Activated naive CD4-positive, alpha-beta T cell treated with anti-CD3 and anti-CD28 coated beads for 36 hours (primary cell): ENCODE results near the gene MDC1. TPM values are rescaled to one million over a fixed set of nuclear protein-coding genes. Genes with fewer than 3 reads are reported as not detected.
A peak's percentile ranks its signal among the peaks of the same experiment; 100 is the strongest.
"Not testable (repeated sequence)": the region's sequence is repeated elsewhere in the genome, so short reads cannot be mapped to it uniquely, and the experiment has no call there.

Source experiments
- CTCF ChIA-PET: fragments of 350-600 bp; sonication (Branson Sonifier 250); formaldehyde crosslinking; loops from one replicate; lab custom pipeline; 2021; ENCODE audit warnings: antibody characterized with exemption; lab: Charles Lee
- DNase-seq: peaks from one replicate; pipeline ENCODE4 v3.0.0-alpha.2; 2020
- H3K27ac Mint-ChIP-seq: one replicate; pipeline ENCODE4 v1.8.0; 2021; ENCODE audit warnings: mild to moderate bottlenecking, mixed read lengths
- H3K27me3 Mint-ChIP-seq: one replicate; pipeline ENCODE4 v1.8.0; 2021; ENCODE audit warnings: low read depth, mixed read lengths
- H3K36me3 Mint-ChIP-seq: one replicate; pipeline ENCODE4 v1.8.0; 2021; ENCODE audit warnings: low read depth, mixed read lengths
- H3K4me1 Mint-ChIP-seq: one replicate; pipeline ENCODE4 v1.8.0; 2021; ENCODE audit warnings: low read depth, mixed read lengths
- H3K4me3 Mint-ChIP-seq: one replicate; pipeline ENCODE4 v1.8.0; 2021; ENCODE audit warnings: mild to moderate bottlenecking, moderate library complexity, mixed read lengths
- H3K9me3 Mint-ChIP-seq: one replicate; pipeline ENCODE4 v1.8.0; 2021; ENCODE audit warnings: mixed read lengths
- intact Hi-C: fragments of 100-400 bp; cut with micrococcal nuclease; formaldehyde crosslinking; loops from one replicate; pipeline ENCODE4 v1.15.1; 2023
- total RNA-seq, 2 experiments: library from RNA; stranded (reverse); gene quantifications; one replicate each; pipeline ENCODE4 v1.2.3, GENCODE V29; 2021

Gene MDC1
- total RNA-seq, 2 experiments from 2014 or later = 84.1 to 84.8 TPM

DNA sequence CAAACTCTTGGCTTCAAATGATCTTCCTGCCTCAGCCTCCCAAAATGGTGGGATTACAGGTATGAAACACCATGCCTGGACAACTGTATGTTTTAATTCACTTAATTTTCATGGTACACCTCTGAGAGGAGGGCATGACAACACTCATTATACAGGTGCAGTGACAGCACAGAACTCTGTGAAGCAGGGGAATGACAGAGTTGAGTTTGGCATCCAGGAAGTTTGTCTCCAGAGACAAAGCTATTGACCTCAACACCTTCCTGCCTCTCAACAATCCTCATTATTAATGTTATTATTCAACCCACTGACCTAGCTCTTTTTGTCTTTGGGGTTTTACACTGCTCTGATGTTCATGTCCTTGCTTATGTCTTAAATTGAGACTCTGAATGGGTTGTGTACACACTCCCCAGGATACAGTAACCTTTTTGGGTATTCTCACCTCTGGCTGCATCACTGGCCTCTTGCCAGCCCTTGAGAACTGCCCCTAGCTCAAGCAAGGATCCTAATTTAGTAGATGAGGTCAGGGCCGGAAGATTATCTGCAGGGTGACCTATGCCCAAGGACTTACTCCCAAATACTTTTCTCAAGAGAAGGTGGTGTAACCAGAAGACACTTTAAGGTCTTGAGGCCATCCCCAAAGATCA, 40.3 kb upstream of the MDC1 start:
- Mint-ChIP-seq H3K4me1 (peaks cover 22% of the 10 kb centered on the region), H3K27ac (no peak overlapping the region), H3K27me3 (no peaks in the 10 kb centered on the region), H3K4me3 (no peak overlapping the region), H3K36me3 (no peaks in the 10 kb centered on the region), H3K9me3 (no peaks in the 10 kb centered on the region)
- CTCF ChIA-PET = interaction anchor here (0.8 kb wide), 1 partner anchor 72 kb away, joined by 3 read pairs; no protein-coding TSS in a partner anchor
- intact Hi-C loops = no loop called here
- no peak for DNase-seq

DNA sequence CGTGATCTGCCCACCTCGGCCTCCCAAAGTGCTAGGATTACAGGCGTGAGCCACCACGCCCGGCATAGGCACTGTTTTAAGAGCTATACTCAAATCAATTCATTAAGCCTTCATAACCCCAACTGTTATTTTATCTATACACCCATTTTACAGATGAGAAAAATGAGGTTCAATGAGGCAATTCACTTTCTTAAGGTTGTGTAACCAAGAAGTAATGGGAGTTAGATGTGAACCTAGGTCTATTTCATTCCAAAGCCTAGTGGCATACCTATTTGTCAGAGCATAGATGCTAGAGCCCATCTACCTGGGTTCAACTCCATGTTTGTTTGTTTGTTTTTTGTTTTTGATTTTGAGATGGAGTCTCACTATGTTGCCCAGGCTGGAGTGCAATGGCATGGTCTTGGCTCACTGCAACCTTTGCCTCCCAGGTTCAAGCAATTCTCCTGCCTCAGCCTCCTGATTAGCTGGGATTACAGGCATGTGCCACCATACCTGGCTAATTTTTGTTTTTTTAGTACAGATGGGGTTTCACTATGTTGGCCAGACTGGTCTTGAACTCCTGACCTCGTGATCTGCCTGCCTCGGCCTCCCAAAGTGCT, 39.4 kb upstream of the MDC1 start:
- H3K9me3 Mint-ChIP-seq, H3K4me3 Mint-ChIP-seq, H3K27me3 Mint-ChIP-seq, H3K36me3 Mint-ChIP-seq, DNase-seq, CTCF ChIA-PET, H3K27ac Mint-ChIP-seq, intact Hi-C loops: not testable (repeated sequence)
- peaks cover 16% of the 10 kb centered on the region for H3K4me1 Mint-ChIP-seq

DNA sequence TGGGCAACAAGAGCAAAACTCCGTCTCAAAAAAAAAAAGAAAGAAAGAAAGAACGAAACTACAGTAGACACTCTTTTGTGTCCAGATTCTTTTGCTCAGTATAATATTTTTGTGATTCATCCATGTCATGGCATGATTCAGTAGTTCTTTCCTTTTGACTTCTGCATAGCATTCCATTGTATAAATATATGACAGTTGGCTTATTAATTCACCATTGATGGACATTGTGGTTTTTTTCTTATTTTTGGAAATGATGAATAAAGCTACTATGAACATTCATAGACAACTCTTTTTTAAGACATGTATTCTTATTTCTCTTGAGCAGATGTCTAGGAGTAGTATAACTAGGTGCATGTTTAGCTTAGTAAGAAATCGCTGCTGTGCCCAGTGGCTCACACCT, 37.5 kb upstream of the MDC1 start:
- CTCF ChIA-PET = no interaction called here
- H3K36me3 Mint-ChIP-seq = no peaks in the 10 kb centered on the region
- peaks cover 11% of the 10 kb centered on the region for H3K4me1 Mint-ChIP-seq
- H3K4me3 Mint-ChIP-seq = no peak overlapping the region
- DNase-seq = no peak
- H3K27ac Mint-ChIP-seq = no peak overlapping the region
- intact Hi-C loops = no loop called here
- no peaks in the 10 kb centered on the region for H3K9me3 Mint-ChIP-seq
- no peaks in the 10 kb centered on the region for H3K27me3 Mint-ChIP-seq

DNA sequence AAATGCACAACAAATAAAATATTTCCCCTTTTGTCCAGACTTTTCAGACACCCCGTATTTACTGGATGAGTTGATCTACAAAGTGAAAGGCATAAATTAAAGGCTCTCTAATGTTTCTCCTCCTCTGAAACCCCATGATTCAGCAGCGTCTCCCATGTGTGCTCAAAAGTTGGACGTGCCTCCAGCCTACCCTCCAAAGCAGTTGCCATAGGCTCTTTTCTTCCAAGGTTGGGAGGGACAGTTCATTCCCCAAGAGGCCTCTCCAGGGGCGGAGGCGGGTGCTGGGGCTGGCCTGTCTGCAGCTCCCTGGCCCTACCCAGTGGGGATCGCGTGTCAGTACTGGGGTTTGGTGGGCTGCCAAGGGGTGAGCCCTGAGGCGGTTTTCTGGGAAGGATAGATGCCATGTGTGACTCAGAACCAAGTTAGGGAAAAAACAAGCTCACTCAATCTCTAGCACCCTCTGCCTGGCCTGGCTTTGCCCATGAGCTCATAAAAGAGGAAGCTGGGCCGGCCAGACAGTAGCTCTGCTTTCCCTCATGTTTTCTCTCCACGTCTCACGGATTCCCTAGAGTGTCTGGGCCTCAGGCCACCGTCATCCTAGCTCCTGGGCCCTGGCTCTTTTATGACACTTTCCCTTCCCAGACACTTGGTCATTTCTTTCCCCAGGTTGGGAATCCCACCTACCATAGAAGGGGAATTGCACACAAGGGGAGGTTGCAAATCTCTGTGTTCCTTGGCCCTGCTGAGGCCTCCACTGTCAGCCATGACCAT, 35.3 kb upstream of the MDC1 start:
- Mint-ChIP-seq H3K36me3 (no peaks in the 10 kb centered on the region), H3K27me3 (no peaks in the 10 kb centered on the region), H3K27ac (no peak overlapping the region), H3K4me1 (peaks cover 17% of the 10 kb centered on the region), H3K9me3 (no peaks in the 10 kb centered on the region), H3K4me3 (no peak overlapping the region)
- no peak for DNase-seq
- intact Hi-C loops = no loop called here
- CTCF ChIA-PET = interaction anchor here (0.6 kb wide), 1 partner anchor 48 kb away, joined by 3 read pairs; no protein-coding TSS in a partner anchor

DNA sequence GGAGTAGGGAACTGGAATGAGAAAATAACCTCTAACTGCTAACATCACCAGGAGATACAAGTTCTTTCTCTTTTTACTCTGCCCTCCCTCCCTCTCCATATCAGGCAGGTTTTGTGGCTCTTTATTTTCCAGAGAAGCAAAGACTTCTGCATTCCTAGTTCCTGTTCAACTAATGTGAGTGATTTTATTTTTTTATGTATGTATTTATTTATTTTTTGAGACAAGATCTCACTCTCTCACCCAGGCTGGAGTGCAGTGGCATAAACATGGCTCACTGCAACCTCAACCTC, 33.2 kb upstream of the MDC1 start:
- DNase-seq = no peak
- intact Hi-C loops = no loop called here
- no peak overlapping the region for H3K27ac Mint-ChIP-seq
- H3K4me1 Mint-ChIP-seq = peaks cover 22% of the 10 kb centered on the region
- H3K9me3 Mint-ChIP-seq = no peaks in the 10 kb centered on the region
- CTCF ChIA-PET = interaction anchor here (0.7 to 1.3 kb wide), 3 partner anchors 43 to 79 kb away, joined by 3 to 7 read pairs (median 4); no protein-coding TSS in a partner anchor
- H3K27me3 Mint-ChIP-seq = no peaks in the 10 kb centered on the region
- no peaks in the 10 kb centered on the region for H3K36me3 Mint-ChIP-seq
- H3K4me3 Mint-ChIP-seq = no peak overlapping the region

DNA sequence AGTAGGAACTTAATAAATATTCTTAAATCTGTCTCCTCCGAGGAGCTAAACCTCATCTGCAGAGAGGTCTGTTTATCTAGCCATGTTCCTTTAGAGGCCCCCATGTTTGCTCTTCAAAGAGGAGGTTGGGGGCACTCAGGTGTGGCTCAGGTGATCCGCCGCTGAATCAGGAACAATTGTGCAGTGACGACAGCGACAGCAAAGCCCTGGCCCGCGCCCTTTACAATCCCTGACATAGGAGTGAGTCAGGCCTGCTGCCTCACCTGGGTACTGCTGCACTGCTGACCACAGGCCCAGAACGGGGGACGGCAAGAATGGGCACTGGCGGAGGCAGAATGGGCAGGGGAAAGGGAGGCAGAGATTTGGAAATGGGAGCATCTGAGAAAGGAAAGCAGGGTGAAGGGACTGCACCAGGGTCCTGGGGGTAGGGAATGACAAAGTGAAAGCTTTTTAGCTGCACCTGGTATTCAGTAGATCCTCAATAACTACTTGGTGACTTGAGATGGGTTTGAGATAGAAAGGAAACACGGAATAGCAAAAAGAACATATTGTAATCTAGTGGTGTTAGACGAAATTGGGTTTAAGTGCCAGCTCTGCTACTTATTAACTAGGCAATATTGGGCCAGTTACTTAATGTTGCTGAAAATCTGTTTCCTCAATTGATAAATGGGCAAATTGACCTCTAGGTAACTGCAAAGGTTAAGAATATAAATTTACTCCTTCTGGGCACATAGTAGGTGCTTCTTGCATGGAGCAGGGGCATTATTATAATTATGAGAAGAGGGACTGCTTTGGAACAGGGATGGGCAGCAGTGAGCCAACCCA, 32.7 kb upstream of the MDC1 start:
- Mint-ChIP-seq H3K27me3 (no peaks in the 10 kb centered on the region), H3K27ac (no peak overlapping the region), H3K4me1 (peaks cover 27% of the 10 kb centered on the region), H3K36me3 (no peaks in the 10 kb centered on the region), H3K9me3 (no peaks in the 10 kb centered on the region), H3K4me3 (no peak overlapping the region)
- CTCF ChIA-PET = interaction anchor here (0.7 to 0.8 kb wide), 2 partner anchors 44 to 72 kb away, joined by 4 to 7 read pairs; no protein-coding TSS in a partner anchor
- DNase-seq = no peak
- intact Hi-C loops = no loop called here

DNA sequence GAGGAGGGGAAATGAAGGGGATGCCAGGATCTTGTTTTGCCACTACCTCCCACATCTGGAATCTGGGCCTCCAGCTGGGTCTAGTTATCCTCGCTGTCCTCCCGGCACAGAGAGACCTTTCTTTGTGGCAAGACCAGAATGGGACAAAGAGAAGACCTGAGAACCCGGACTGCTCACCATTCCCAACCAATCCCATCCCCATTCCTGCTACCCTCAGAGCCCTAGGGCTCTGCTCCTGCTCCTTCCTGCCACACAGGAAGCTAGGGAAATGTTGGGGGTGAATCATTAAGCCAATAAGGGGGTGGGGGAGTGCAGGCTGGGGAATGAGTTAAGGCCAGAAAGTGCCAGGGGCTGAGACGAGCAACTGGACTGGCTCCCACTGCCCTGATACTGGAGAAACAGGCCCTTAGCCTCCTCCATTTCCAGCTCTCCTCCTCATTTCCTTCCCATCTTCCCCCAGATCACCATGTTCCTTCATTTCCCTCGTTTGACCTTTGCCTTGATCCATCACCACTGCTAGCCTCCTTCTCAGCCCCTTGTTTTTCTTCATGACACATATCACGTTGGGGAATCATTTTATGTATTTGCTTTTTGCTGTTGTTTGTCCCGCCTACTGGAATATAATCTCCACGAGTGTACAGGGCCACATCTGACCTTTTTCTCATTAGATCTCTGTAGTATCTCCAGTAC, 31.9 kb upstream of the MDC1 start:
- peaks cover 1% of the 10 kb centered on the region for H3K36me3 Mint-ChIP-seq
- no peaks in the 10 kb centered on the region for H3K9me3 Mint-ChIP-seq
- no peak overlapping the region for H3K27ac Mint-ChIP-seq
- CTCF ChIA-PET = no interaction called here
- H3K4me1 Mint-ChIP-seq = peaks cover 30% of the 10 kb centered on the region
- no peak overlapping the region for H3K4me3 Mint-ChIP-seq
- H3K27me3 Mint-ChIP-seq = no peaks in the 10 kb centered on the region
- intact Hi-C loops = no loop called here
- DNase-seq = no peak

DNA sequence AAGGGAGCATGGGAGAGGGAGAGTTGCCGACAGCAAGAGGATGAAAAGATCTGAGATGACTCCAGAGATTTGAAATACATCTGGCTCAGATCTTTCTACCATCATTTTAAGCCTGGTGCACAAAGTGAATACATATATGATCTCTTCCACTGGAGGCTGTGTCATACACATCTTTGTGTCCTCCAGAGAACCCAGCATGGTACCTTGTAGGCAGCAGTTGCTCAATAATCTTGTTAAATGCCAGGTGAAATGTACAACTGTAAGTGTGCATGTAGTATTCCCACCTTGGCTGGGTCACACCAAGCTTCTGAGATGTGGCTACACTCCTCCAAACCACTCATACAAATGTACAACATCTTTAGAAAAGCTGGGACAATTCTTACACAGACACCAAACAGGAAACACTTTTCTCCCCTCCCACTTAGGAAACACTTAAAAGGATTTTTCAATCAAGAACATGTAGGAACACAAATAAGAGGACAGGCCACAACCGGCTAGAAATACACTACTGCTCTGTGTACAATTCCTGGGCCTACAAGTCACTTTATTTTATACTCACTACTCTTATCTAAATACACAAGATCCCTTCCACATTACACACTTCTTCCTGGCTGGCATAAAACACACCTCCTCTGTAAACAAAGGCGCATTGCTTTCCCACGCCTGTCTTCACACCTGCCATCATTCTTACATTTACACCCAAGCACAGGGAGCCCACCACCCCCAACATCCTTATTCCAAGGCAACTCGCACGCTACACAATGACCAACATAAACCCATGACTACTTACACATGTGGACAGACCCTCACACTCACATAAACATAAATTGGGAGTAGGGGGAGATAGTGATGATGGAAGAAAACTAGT, 31.1 kb upstream of the MDC1 start:
- Mint-ChIP-seq H3K9me3 (no peaks in the 10 kb centered on the region), H3K4me1 (peaks cover 30% of the 10 kb centered on the region), H3K27me3 (no peaks in the 10 kb centered on the region), H3K27ac (no peak overlapping the region), H3K36me3 (peaks cover 10% of the 10 kb centered on the region), H3K4me3 (no peak overlapping the region)
- DNase-seq = no peak
- intact Hi-C loops = no loop called here
- CTCF ChIA-PET = interaction anchor here (1.2 to 1.4 kb wide), 2 partner anchors 62 to 80 kb away, joined by 3 to 4 read pairs; no protein-coding TSS in a partner anchor

DNA sequence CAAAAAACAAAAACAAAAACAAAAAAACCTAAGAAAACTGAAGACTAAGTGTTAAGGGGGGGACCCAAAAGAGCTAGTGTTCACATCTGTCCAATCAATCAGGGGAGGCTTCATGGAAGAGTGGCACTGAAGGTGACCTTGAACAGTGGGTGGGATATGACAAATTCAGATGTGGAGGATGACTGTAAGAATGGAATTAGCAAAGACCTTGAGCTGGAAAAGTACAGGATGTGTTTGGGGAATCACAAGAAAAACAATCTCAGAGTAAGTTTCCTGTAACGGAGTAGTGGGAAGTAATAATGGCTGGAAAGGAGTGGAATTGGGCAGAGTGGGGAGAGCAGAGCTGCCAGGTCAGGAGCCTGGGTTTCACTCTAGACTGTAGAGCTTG, 30.2 kb upstream of the MDC1 start:
- intact Hi-C loops = no loop called here

DNA sequence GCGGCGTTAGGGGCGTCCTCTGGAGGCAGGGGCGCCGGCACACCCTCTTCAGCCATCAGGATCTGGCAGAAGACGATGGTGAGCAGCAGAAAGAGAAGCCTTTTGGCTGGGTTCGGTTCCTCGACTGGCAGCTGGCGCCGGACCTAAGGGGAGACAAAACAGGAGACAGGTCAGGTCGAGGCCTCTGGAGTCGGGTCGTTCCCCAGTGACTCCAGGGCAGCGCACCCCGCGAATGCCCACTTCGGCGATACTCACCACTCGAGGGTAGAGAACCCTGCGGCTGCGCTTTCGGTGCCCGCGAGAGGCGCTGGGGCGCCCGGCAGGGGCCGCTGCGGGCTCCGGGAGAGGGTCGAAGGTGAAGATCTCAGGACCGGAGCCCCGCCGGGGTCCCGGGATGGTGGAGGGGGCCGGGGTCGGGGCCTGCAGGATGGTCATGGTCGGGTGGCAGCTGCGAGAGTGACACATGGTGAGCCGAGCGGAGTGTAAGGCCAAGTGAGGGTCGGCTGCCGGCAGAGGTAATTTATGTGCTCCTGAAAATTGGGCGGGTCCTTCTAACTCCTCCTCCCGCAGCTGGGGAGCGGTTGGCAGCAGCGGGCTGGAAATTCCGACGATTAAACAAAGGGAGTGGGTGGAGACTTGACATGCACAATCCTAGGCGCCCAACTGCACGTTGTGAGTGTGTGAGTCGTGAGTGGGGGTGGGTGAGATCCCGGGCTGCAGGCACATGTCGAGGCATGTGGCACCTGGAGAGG, 27.1 kb upstream of the MDC1 start, which contains the start of gene IER3:
IER3 (minus strand) TSS at position 494 of the 752 bp plus-strand sequence; CDS start at position 465, 29 bp downstream.
- no peaks in the 10 kb centered on the region for H3K27me3 Mint-ChIP-seq
- intact Hi-C loops = loop anchor here (1.0 to 5.0 kb wide), 9 partner anchors 9 to 343 kb away; partner anchors contain the start of genes MRPS18B and PPP1R10
- peak within 1 kb of the TSS; percentile 96 for H3K27ac Mint-ChIP-seq
- peak; percentile 90 for DNase-seq
- peaks cover 55% of the 10 kb centered on the region for H3K4me1 Mint-ChIP-seq
- CTCF ChIA-PET = interaction anchor here (0.7 to 4.0 kb wide), 11 partner anchors 22 to 169 kb away, joined by 3 to 23 read pairs (median 3); no protein-coding TSS in a partner anchor
- H3K36me3 Mint-ChIP-seq = peaks cover 42% of the 10 kb centered on the region
- H3K4me3 Mint-ChIP-seq = peak within 1 kb of the TSS; percentile 94
- H3K9me3 Mint-ChIP-seq = no peaks in the 10 kb centered on the region

More for the DNA sequence above, 30.2 kb upstream of the MDC1 start:
- H3K4me3 Mint-ChIP-seq = no peak overlapping the region
- no peak overlapping the region for H3K27ac Mint-ChIP-seq
- CTCF ChIA-PET = interaction anchor here (1.0 to 1.4 kb wide), 5 partner anchors 11 to 81 kb away, joined by 3 to 4 read pairs (median 3); no protein-coding TSS in a partner anchor
- peaks cover 13% of the 10 kb centered on the region for H3K36me3 Mint-ChIP-seq
- H3K4me1 Mint-ChIP-seq = peaks cover 26% of the 10 kb centered on the region
- no peaks in the 10 kb centered on the region for H3K27me3 Mint-ChIP-seq
- no peak for DNase-seq
- H3K9me3 Mint-ChIP-seq = no peaks in the 10 kb centered on the region
